GM12865 (cell line): ENCODE data around the gene GJB1.

ENCODE experiments used
- DNase-seq: peaks from one replicate; pipeline ENCODE4 v3.0.0; 2010; ENCODE audit warnings: low read depth
- H3K4me3 ChIP-seq: 2 replicates; pipeline ENCODE4 v1.5.1; 2011; ENCODE audit warnings: mild to moderate bottlenecking, low read depth, low read length, control low read depth
- TF ChIP-seq, protein P1 (sequence below): IDR thresholded peaks from 2 replicates; pipeline ENCODE4 v1.5.1; 2011; ENCODE audit warnings: low read length, control low read depth, low read depth, inconsistent platforms; ENCODE audit not compliant: insufficient read depth; ENCODE audit errors: missing control alignments

The GJB1 gene

GRCh38 chrX:71224098-71224708, 1.2 kb downstream of the GJB1 start:
- TF ChIP-seq, protein P1, sequence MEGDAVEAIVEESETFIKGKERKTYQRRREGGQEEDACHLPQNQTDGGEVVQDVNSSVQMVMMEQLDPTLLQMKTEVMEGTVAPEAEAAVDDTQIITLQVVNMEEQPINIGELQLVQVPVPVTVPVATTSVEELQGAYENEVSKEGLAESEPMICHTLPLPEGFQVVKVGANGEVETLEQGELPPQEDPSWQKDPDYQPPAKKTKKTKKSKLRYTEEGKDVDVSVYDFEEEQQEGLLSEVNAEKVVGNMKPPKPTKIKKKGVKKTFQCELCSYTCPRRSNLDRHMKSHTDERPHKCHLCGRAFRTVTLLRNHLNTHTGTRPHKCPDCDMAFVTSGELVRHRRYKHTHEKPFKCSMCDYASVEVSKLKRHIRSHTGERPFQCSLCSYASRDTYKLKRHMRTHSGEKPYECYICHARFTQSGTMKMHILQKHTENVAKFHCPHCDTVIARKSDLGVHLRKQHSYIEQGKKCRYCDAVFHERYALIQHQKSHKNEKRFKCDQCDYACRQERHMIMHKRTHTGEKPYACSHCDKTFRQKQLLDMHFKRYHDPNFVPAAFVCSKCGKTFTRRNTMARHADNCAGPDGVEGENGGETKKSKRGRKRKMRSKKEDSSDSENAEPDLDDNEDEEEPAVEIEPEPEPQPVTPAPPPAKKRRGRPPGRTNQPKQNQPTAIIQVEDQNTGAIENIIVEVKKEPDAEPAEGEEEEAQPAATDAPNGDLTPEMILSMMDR = no peak
- H3K4me3 ChIP-seq = no peak overlapping the region
- no peak for DNase-seq

GRCh38 chrX:71225009-71225408, 2.0 kb downstream of the GJB1 start:
- TF ChIP-seq, protein P1 = no peak
- no peak for DNase-seq
- H3K4me3 ChIP-seq = no peak overlapping the region

DNA sequence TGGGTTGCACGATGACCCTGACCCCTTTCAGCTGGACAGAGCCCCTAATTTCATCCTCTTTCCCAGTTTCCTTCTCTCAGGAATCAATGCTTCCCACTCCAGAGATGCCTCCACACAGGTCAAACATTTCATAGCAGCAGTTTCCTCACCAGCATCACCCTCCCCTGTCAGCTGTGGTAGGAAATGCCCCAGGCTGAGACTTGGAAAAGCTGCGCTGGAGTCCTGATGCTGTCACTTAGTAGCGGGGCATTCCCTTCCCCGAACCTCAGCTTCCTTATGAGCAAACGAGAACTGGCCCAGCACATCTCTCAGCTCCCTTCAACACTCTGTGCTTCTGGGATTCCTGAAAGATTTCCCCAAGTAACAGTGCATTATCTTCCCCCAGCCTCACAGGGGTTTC, 2.7 kb downstream of the GJB1 start:
- no peak overlapping the region for H3K4me3 ChIP-seq
- TF ChIP-seq, protein P1 = no peak
- DNase-seq = no peak

DNA sequence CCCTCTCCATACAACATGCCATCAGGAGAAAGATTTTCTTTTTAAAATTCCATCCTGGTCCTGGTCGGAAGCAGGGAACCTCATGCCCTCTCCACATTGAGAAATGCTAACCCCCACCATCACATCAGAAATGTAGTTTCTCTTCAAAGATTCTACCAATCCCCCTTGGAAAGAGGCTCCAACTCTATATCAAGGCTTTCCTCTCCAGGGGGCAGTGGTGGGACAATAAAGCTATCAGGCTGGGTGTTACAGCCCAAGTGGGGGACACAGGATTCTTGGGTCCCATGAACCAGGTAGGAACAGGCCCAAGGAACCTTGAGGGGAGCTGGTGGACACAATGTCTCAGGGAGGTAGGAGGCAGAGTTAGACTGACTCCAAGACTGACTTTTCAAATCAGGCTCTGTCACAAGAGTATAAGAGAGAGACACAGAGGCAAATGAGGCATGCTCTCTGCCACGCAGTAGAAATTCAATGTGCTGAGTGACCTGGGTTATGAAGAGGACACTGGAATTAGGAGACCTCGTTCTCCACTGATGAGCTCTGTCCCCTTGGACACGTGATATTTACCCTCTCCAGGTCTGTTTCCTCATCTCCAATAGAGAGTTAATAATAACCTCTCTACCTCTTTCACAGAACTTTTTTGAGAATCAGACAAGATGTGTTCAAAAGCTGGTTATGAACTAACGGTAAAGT, 4.5 kb downstream of the GJB1 start:
- TF ChIP-seq, protein P1 = no peak
- no peak overlapping the region for H3K4me3 ChIP-seq
- no peak for DNase-seq

- DNase-seq = no peak
- TF ChIP-seq, protein P1 = no peak
- no peak overlapping the region for H3K4me3 ChIP-seq
Measured at GRCh38 chrX:71228063-71228642, 5.1 kb downstream of the GJB1 start.

DNA sequence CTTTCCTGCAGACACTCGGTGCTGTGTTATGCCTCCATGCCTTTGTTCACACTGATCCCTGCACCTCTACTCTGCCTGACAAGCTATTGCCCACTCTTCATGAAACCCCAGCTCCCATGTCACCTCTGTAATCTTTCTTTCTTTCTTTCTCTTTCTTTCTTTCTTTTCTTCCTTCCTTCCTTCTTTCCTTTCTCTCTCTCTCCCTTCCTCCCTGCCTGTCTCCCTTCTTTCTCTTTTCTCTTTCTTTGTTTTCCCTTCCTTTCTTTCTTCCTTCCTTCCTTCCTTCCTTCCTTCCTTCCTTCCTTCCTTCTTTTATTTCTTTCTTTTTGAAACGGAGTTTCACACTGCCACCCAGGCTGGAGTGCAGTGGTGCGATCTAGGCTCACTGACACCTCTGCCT, 12.5 kb downstream of the GJB1 start:
- H3K4me3 ChIP-seq = no peak overlapping the region
- TF ChIP-seq, protein P1 = no peak
- DNase-seq = no peak
